ENCODE results near the gene NKTR.

- TF ChIP-seq, protein P1, sequence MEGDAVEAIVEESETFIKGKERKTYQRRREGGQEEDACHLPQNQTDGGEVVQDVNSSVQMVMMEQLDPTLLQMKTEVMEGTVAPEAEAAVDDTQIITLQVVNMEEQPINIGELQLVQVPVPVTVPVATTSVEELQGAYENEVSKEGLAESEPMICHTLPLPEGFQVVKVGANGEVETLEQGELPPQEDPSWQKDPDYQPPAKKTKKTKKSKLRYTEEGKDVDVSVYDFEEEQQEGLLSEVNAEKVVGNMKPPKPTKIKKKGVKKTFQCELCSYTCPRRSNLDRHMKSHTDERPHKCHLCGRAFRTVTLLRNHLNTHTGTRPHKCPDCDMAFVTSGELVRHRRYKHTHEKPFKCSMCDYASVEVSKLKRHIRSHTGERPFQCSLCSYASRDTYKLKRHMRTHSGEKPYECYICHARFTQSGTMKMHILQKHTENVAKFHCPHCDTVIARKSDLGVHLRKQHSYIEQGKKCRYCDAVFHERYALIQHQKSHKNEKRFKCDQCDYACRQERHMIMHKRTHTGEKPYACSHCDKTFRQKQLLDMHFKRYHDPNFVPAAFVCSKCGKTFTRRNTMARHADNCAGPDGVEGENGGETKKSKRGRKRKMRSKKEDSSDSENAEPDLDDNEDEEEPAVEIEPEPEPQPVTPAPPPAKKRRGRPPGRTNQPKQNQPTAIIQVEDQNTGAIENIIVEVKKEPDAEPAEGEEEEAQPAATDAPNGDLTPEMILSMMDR (IDR thresholded peaks at IDR 0.05; ENCODE audit: low read length), result no peak
- no peak for TF ChIP-seq EZH2phosphoT487 (IDR thresholded peaks at IDR 0.05; ENCODE audit: low read length)
Observed at GRCh38 chr3:42612217-42612616, 11.7 kb downstream of the NKTR start.
